PC-3 (cell line): ENCODE measurements around the gene TAF1D. TPM values are rescaled to one million over a fixed set of nuclear protein-coding genes. Genes with fewer than 3 reads are reported as not detected.
A peak's percentile ranks its signal among the peaks of the same experiment; 100 is the strongest.
"Not testable (repeated sequence)": the region's sequence is repeated elsewhere in the genome, so short reads cannot be mapped to it uniquely, and the experiment has no call there.

Experiments used
- ATAC-seq: fragments of 200-7000 bp; cut with Tn5 transposase; 2 replicates; pipeline ENCODE4 v1.9.1; 2020; ENCODE audit warnings: mild to moderate bottlenecking, moderate library complexity
- BruUV-seq: library from RNA; stranded (reverse); fragments of 400-500 nt; replicated peaks from 2 replicates; lab custom pipeline; 2021; lab: Mats Ljungman, UMichigan
- CTCF ChIA-PET: fragments of 300-600 bp; sonication (Branson Sonifier 250); formaldehyde crosslinking; loops from one replicate; lab custom pipeline; 2022; ENCODE audit warnings: antibody characterized with exemption; lab: Charles Lee
- POLR2A ChIA-PET: fragments of 300-600 bp; sonication (Branson Sonifier 250); formaldehyde crosslinking; loops from one replicate; lab custom pipeline; 2022; ENCODE audit warnings: antibody characterized with exemption; ENCODE audit not compliant: unreplicated experiment; lab: Charles Lee
- DNase-seq: peaks from one replicate; pipeline ENCODE4 v3.0.0-alpha.2; 2015
- H2AFZ ChIP-seq: fragments of 300-600 bp; sonication (generic); 2 replicates; pipeline ENCODE4 v1.6.0; 2016; ENCODE audit warnings: antibody characterized with exemption, low read length
- H3F3A ChIP-seq: fragments of 300-600 bp; sonication (generic); one replicate; pipeline ENCODE4 v1.6.0; 2017; ENCODE audit warnings: antibody characterized with exemption, low read length, control low read depth, mild to moderate bottlenecking; ENCODE audit not compliant: unreplicated experiment
- H3K27ac ChIP-seq: fragments of 300-600 bp; sonication (generic); 2 replicates; pipeline ENCODE4 v1.5.1; 2016; ENCODE audit warnings: mild to moderate bottlenecking, low read length
- H3K27me3 ChIP-seq: fragments of 300-600 bp; sonication (generic); 2 replicates; pipeline ENCODE4 v1.6.1; 2016; ENCODE audit warnings: low read length, mixed read lengths
- H3K36me3 ChIP-seq: fragments of 300-600 bp; sonication (generic); 2 replicates; pipeline ENCODE4 v1.6.1; 2016; ENCODE audit warnings: low read depth, mixed run types, low read length, mixed read lengths
- H3K4me1 ChIP-seq: fragments of 300-600 bp; sonication (generic); 2 replicates; pipeline ENCODE4 v1.5.1; 2016; ENCODE audit warnings: low read length; ENCODE audit not compliant: insufficient read depth
- H3K4me2 ChIP-seq: fragments of 300-600 bp; sonication (generic); 2 replicates; pipeline ENCODE4 v1.6.0; 2016; ENCODE audit warnings: low read length
- H3K4me3 ChIP-seq: fragments of 300-600 bp; sonication (generic); 2 replicates; pipeline ENCODE4 v1.5.1; 2016; ENCODE audit warnings: mild to moderate bottlenecking, low read length, mixed read lengths
- H3K79me2 ChIP-seq: fragments of 300-600 bp; sonication (generic); 2 replicates; pipeline ENCODE4 v1.6.1; 2017; ENCODE audit warnings: low read length, mixed read lengths
- H3K9ac ChIP-seq: fragments of 300-600 bp; sonication (generic); 2 replicates; pipeline ENCODE4 v1.6.0; 2016; ENCODE audit warnings: mild to moderate bottlenecking, low read length
- H3K9me2 ChIP-seq: fragments of 300-600 bp; sonication (generic); replicated peaks from 2 replicates; pipeline ENCODE4 v1.6.1; 2016; ENCODE audit warnings: mixed run types, low read length, mixed read lengths
- H3K9me3 ChIP-seq: fragments of 300-600 bp; sonication (generic); 2 replicates; pipeline ENCODE4 v1.6.1; 2016; ENCODE audit warnings: low read length, mixed read lengths
- H4K20me1 ChIP-seq: fragments of 300-600 bp; sonication (generic); 2 replicates; pipeline ENCODE4 v1.6.1; 2016; ENCODE audit warnings: low read length, mixed read lengths
- CTCF ChIP-seq: fragments of 300-600 bp; sonication (generic); conservative IDR thresholded peaks from 2 replicates; pipeline ENCODE4 v1.5.1; 2017; ENCODE audit warnings: antibody characterized with exemption, low read depth, mild to moderate bottlenecking, low read length
- EZH2 ChIP-seq: fragments of 300-600 bp; sonication (generic); IDR thresholded peaks from one replicate; pipeline ENCODE4 v1.6.1; 2017; ENCODE audit warnings: antibody characterized with exemption, mild to moderate bottlenecking, low read length; ENCODE audit not compliant: unreplicated experiment
- EZH2phosphoT487 ChIP-seq: fragments of 300-600 bp; sonication (generic); IDR thresholded peaks from 2 replicates; pipeline ENCODE4 v1.6.1; 2018; ENCODE audit warnings: mild to moderate bottlenecking, antibody characterized with exemption, low read length, borderline replicate concordance
- intact Hi-C: fragments of 100-400 bp; cut with micrococcal nuclease; formaldehyde crosslinking; loops from 2 replicates; pipeline ENCODE4 v1.9.0; 2023
- total RNA-seq: library from RNA; depleted of rRNA; stranded (reverse); fragments of >200 nt; gene quantifications from 2 replicates; pipeline ENCODE4 v1.2.3, GENCODE V29; 2014

Gene TAF1D
- total RNA-seq, 1 experiment from 2014 or later = 135 TPM

- CTCF ChIA-PET = no interaction called here
- H3K4me3 ChIP-seq = 0 out of 2 replicates have a peak overlapping the region, but pooled peaks have one; percentile 15
- peak overlapping the region; percentile 64 for H3K4me2 ChIP-seq
- peak; percentile 12; the same call in 1 of the 2 replicates for ATAC-seq
- DNase-seq = peak; percentile 45
- TF ChIP-seq EZH2phosphoT487 = no peak
- no peak for TF ChIP-seq EZH2
- POLR2A ChIA-PET = no interaction called here
- H3K27ac ChIP-seq = peak overlapping the region; percentile 59
- H3K4me1 ChIP-seq = peaks cover 14% of the 10 kb centered on the region
- BruUV-seq = no TSS peak
- no peaks in the 10 kb centered on the region for H3K27me3 ChIP-seq
- no peaks in the 10 kb centered on the region for H3K36me3 ChIP-seq
- no peak overlapping the region for H2AFZ ChIP-seq
- H3K9me2 ChIP-seq = no peaks in the 10 kb centered on the region
- H3K79me2 ChIP-seq = no peaks in the 10 kb centered on the region
- intact Hi-C loops = loop anchor here (2.0 kb wide), 1 partner anchor 26 kb away; the partner anchor contains the start of genes C11orf54 and TAF1D
- no peaks in the 10 kb centered on the region for H3K9me3 ChIP-seq
- no peak overlapping the region; the same call in 1 of the 2 replicates for H3K9ac ChIP-seq
- no peaks in the 10 kb centered on the region for H3F3A ChIP-seq
- no peaks in the 10 kb centered on the region; the same call in 1 of the 2 replicates for H4K20me1 ChIP-seq
Observed at GRCh38 chr11:93766504-93766903, 25.2 kb upstream of the TAF1D start.

- Histone ChIP-seq H3K4me1 (peaks cover 14% of the 10 kb centered on the region), H3K9ac (no peak overlapping the region), H3K9me3 (no peaks in the 10 kb centered on the region), H3K79me2 (no peaks in the 10 kb centered on the region), H3F3A (no peaks in the 10 kb centered on the region), H3K9me2 (no peaks in the 10 kb centered on the region), H2AFZ (no peak overlapping the region), H3K27me3 (no peaks in the 10 kb centered on the region), H3K4me3 (no peak overlapping the region), H3K27ac (no peak overlapping the region), H4K20me1 (no peaks in the 10 kb centered on the region; the same call in 1 of the 2 replicates), H3K36me3 (0 out of 2 replicates have a peak, but pooled peaks cover 8% of the 10 kb centered on the region), H3K4me2 (no peak overlapping the region)
- DNase-seq = no peak
- CTCF ChIA-PET = no interaction called here
- POLR2A ChIA-PET = interaction anchor here (0.6 kb wide), 1 partner anchor 34 kb away, joined by 7 read pairs; no protein-coding TSS in a partner anchor
- intact Hi-C loops = no loop called here
- no peak for ATAC-seq
- no TSS peak for BruUV-seq
- no peak for TF ChIP-seq CTCF
- no peak for TF ChIP-seq EZH2
- no peak for TF ChIP-seq EZH2phosphoT487
Observed at GRCh38 chr11:93765551-93765950, 24.3 kb upstream of the TAF1D start.

- no peak for ATAC-seq
- Histone ChIP-seq H3K79me2 (no peaks in the 10 kb centered on the region), H3K4me3 (no peak overlapping the region), H3K9ac (no peak overlapping the region), H3K4me1 (peaks cover 9% of the 10 kb centered on the region), H3K9me2 (no peaks in the 10 kb centered on the region), H2AFZ (no peak overlapping the region), H4K20me1 (no peaks in the 10 kb centered on the region; the same call in 1 of the 2 replicates), H3F3A (no peaks in the 10 kb centered on the region), H3K27me3 (no peaks in the 10 kb centered on the region), H3K27ac (no peak overlapping the region), H3K9me3 (no peaks in the 10 kb centered on the region), H3K36me3 (0 out of 2 replicates have a peak, but pooled peaks cover 8% of the 10 kb centered on the region), H3K4me2 (no peak overlapping the region)
- CTCF ChIA-PET = no interaction called here
- no peak for DNase-seq
- intact Hi-C loops = no loop called here
- TF ChIP-seq EZH2phosphoT487 = no peak
- no peak for TF ChIP-seq EZH2
- no peak for TF ChIP-seq CTCF
- POLR2A ChIA-PET = no interaction called here
- no TSS peak for BruUV-seq
Observed at GRCh38 chr11:93761910-93762309, 20.6 kb upstream of the TAF1D start.

GRCh38 chr11:93759123-93759522, 17.8 kb upstream of the TAF1D start:
- CTCF ChIA-PET, ATAC-seq, H3K36me3 ChIP-seq, H4K20me1 ChIP-seq, H3K4me1 ChIP-seq, H3F3A ChIP-seq, intact Hi-C loops, H3K4me2 ChIP-seq, H3K27me3 ChIP-seq, H3K79me2 ChIP-seq, BruUV-seq, H3K9me3 ChIP-seq, DNase-seq, H3K27ac ChIP-seq, H2AFZ ChIP-seq, H3K9me2 ChIP-seq, POLR2A ChIA-PET, H3K4me3 ChIP-seq, H3K9ac ChIP-seq: not testable (repeated sequence)
